NCI-H2081 (cell line): ENCODE data around the gene OR6C70.
"Not testable (repeated sequence)": the region's sequence is repeated elsewhere in the genome, so short reads cannot be mapped to it uniquely, and the experiment has no call there.

ENCODE experiments used
- DNase-seq, 2 experiments: peaks; one replicate each; lab custom pipeline; 2025; lab: John Stamatoyannopoulos, UW

The OR6C70 gene

DNA sequence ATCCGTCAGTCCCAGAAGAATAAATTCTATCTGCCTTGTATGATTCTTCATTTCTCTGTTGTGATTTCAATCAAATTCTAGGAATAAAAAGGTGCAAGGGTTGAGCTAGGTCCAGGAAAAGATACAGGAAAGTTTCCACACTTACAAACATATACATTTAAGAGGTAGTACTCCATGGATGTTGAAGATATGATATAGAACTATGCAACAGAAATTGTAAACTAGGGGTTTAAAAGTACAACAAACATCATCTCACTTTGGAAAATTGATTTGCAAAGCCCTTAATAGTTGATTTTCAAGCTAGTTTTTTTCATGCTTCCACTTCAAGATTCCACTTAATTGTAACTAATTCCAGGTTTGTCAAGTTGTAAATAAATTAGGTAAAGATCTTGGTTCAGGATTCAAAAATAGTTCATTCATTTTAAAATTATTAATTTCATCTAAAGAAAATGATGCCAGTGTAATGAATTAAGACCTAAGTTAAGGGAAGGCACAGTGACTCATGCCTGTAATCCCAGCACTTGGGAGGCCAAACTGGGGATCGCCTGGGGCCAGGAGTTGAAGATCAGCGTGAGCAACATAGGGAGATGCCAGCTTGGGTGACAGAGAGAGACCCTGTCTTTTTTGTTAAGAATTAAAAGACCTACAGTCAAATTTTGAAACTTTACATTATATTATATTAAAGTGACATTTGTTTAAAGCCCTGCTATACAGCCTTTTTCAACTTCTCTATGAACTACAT, at the start of gene OR6C70:
Gene OR6C70, minus strand, starts transcription at position 51 of the 742 bp plus-strand sequence. Its CDS starts 0 bp downstream, at position 51.
- DNase-seq, result no peak

DNA sequence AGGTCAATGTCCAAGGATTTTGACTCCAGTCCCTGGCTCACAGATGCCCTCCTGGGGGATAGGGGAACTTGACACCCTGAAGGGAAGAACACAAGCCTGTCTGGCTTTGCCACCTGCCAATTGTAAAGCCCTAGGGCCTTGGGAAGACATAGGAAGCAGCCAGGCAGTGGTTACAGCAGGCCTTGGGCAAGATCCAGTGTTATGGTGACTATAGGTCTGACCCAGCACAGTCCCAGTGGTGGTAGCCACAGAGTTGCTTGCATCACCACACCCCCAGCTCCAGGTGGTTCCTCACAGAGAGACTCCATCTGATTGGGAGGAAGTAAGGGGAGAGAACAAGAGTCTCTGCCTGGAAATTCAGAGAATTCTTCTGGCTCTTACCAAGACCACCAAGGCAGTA, 46.5 kb upstream of the OR6C70 start:
- no peak for DNase-seq

DNA sequence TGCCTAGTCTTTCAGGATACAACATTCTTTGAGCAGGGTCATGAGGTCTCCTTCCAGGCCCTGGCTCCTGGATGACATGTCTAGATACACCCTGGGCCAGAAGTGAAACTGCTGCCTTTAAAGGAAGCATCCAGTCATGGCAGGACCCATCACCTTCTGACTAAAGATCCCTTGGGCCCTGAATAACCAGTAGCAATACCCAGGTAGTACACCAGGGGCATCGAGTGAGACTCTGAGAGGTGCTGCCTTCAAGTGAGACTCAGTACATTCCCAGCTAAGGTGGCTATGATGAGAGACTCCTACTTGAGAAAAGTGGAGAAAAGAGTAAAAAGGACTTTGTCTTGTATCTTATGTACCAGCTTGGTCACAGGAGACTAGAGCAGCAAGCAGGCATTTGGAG, 45.8 kb upstream of the OR6C70 start:
- DNase-seq, result no peak

DNA sequence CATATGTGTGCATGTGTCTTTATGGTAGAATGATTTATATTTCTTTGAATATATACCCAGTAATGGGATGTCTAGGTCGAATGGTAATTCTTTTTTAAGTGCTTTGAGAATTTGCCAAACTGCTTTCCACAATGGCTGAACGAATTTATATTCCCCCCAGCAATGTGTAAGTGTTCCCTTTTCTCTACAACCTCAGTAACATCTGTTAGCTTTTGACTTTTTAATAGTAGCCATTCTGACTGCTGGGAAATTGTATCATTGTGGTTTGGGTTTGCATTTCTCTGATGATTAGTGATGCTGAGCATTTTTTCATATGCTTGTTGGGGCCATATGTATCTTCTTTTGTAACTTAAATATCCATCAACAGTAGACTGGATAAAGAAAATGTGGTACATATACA, 31.7 kb upstream of the OR6C70 start:
- DNase-seq, result no peak

DNA sequence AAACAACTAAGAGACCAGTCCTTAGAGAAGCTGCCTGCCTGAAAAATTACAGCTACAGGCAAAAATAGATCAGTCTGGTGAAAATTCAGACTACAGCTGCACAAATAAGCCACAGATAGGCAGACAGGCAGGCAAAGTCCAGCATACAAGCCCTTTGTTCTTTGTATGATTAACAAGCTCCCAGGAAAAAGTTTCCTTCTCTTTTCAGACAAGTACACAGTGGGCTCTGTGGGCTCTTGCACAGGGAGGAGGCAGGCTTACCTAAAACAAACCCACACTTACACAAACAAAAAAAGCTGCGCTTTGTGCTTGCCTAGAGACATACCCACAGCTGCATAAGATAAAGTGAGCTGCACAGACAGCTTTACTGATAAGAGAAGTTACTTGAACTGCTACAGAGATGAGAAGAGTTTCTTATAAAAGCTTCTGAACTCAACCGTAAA, 29.9 kb upstream of the OR6C70 start:
- no peak for DNase-seq

DNA sequence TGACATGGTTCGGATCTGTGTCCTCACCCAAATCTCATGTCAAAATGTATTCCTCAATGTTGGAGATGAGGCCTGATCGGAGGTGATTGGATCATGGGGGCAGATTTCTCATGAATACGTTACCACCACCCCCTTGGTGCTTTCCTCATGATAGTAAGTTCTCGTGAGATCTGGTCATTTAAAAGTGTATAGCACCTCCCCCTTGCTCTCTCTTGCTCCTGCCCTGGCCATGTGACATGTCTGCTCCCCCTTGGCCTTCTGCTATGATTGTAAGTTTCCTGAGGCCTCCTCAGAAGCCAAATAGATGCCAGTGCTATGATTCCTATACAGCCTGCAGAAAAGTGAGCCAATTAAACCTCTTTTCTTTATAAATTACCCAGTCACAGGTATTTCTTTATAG, 29.3 kb upstream of the OR6C70 start:
- no peak for DNase-seq

DNA sequence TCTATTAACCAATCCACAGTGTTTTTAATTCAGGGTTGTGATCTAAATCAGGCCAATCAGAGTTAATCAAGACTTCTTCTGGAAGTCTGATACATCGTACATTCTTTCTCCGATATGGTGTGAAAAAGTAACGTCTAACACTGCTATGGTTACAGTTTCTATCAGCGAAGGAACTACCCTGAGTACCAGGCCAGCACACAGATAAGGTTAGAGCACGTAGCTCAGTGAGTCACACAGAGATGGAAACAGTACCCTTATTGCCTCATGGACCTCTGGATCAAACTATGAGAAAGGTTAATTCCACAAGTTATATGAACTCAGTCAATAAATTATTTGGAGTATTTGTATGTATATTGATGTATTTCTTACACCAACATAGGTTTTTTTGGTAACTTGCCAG, 25.6 kb upstream of the OR6C70 start:
- no peak for DNase-seq

DNA sequence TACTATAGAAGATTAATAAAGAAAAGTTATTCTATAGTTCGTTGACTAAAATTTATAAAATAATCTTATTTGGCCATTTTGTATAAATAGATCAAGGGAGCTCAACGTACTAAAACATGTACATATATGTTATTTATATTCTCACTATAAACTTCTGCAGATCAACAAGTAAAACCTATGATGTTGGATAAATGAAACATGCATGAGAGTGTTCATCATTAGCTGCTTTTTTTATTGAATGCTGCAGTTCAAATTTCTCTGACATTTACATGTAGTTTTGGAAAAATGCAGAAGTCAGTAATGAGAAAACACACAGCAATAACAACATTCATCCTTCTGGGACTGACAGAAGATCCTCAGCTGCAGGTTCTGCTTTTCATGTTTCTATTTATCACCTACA, 22.1 kb upstream of the OR6C70 start, which contains the start of gene OR6C68:
Gene OR6C68, plus strand, starts transcription at position 301 of the 400 bp plus-strand sequence. Its CDS starts 0 bp downstream, at position 301.
- no peak for DNase-seq

DNA sequence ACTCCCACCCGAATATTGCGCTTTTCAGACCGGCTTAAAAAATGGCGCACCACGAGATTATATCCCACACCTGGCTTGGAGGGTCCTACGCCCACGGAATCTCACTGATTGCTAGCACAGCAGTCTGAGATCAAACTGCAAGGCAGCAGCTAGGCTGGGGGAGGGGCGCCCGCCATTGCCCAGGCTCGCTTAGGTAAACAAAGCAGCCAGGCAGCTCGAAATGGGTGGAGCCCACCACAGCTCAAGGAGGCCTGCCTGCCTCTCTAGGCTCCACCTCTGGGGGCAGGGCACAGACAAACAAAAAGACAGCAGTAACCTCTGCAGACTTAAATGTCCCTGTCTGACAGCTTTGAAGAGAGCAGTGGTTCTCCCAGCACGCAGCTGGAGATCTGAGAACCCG, 14.3 kb upstream of the OR6C70 start:
- not testable (repeated sequence) for DNase-seq

DNA sequence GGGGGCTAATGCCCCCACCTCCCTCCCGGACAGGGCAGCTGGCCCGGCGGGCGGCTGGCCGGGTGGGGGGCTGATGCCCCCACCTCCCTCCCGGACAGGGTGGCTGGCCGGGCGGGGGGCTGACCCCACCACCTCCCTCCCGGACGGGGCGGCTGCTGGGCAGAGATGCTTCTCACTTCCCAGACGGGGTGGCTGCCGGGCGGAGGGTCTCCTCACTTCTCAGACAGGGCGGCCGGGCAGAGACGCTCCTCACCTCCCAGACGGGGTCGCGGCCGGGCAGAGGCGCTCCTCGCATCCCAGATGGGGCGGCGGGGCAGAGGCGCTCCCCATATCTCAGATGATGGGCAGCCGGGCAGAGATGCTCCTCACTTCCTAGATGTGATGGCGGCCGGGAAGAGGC, 9.2 kb upstream of the OR6C70 start:
- DNase-seq, result not testable (repeated sequence)

DNA sequence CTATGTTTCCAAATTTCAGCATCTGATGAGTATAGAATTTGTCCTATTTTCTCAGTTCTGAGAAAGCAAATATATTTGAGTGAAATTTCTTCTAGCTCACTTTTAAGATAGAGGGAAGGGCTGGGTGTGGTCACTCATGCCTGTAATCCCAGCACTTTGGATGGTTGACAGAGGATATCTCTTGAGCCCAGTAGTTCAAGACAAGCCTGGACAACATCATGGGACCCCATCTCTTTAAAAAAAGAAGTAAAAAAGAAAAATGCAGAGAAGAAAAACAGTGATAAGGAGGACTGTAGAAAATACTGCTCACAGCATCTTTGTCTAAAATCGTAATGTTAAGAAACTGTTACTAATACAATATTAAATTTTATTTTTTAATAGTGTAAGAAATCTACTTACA, 2.3 kb upstream of the OR6C70 start:
- DNase-seq, result no peak

DNA sequence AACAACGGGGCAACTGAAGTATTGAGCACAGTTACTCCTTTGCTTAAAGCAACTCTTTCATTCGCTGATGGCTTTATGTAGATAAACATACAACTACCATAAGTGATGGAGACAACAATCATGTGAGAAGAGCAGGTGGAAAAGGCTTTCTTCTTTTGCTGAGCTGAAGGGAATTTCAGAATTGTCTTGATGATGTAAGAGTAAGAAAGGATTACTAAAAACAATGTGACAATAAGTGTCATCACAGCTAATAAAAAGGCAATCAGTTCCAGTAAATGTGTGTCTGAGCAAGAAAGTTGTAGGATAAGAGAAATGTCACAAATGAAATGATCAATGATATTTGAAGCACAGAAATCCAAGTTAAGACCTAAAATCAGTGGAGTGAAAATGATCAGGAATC, 647 bp downstream of the OR6C70 start:
- DNase-seq, result no peak

DNA sequence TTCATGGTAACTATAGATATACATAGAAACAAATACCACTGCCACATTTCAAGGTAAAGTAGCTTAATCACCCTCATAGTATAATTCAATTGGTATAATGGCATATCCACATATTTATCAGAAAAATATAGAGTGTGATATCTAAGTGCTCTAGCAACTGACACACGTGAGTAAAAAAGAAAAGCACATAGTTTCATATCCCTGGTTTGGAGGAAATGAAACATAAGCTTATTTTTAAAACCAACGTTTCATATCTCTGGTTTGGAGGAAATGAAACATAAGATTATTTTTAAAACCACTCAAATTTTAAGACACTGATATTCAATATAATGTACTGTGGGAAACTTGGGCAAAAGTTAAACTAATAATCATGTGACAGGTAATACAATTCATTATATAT, 2.1 kb downstream of the OR6C70 start:
- no peak for DNase-seq

DNA sequence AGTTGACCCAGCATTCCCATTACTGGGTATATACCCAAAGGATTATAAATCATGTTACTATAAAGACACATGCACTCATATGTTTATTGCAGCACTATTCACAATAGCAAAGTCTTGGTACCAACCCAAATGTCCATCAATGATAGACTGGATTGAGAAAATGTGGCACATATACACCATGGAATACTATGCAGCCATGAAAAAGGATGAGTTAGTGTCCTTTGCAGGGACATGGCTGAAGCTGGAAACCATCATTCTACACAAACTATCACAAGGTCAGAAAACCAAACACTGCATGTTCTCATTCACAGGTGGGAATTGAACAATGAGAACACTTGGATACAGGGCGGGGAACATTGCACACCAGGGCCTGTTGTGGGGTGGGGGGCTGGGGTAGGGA, 5.0 kb downstream of the OR6C70 start:
- not testable (repeated sequence) for DNase-seq

DNA sequence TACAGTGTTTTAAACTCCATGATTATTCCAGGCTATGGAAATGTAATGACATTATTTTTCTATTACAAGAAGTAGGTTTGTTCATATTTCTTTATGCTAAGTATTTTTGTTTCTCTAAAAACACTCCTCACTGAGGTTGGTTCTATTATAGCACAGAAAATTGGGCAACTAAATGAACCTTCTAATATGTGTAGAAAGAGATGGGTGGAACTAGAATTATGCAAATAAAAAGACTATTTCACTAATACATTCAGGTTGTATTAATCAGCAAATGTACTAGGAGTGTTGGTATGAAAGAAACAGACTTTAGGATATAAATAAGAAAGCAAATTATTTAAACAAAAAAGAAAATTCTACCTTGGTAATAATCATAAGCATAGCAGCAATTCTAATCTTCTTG, 21.1 kb downstream of the OR6C70 start:
- no peak for DNase-seq

DNA sequence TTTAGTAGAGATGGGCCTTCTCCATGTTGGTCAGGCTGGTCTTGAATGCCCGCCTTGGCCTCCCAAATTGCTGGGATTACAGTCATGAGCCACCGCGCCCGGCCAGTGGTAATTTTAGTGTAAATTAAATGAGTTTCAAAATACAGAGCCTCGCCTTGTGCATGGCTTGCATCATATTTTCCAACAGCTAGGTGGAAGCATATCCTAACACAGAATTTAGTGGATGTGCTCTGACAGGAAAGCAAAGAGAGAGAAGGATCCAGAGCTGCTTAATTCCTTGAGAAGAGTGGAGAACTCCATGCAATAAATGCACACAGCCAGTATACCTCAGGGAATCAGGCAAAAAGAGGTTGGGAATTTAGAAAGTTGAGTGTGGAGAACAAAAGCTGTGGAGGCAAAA, 23.6 kb downstream of the OR6C70 start:
- DNase-seq, result no peak

DNA sequence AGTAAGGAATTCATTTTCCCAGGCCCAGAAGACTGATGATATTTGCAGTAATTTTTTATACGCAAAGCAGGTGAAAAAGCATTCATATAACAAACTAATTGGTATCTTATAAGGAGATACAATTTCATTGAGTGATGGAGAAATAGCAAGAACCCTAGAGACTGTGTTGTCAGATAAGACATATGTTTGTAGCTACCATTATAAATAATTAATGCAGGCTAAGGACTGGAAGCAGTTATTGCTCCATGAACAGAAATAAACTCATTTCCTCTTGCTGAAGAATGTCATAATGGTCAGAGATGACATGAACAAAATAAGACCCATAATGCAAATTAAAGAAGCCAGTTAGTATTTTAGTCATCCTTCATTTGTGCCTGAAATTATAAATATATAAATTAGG, 24.6 kb downstream of the OR6C70 start:
- no peak for DNase-seq

DNA sequence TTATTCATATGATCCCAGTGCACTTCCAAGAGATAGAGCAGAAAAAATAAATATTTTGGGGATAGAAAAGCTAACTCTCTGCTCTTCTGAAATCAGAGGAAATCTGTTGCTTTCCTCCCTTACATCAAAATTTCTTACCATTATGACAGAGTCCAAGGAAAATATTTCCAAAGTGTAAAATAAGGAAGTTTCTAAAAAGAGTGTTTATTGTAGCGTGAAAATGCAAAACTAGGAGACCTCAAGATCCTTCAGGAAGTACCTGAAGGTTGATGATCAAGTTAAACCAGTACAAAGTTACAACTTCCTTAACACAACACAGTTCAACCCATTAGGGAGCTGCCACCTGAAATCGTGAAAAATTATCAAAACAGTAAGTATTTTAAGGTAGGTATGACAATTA, 26.2 kb downstream of the OR6C70 start, which contains the start of gene OR6C2:
Gene OR6C2, plus strand, starts transcription at position 301 of the 400 bp plus-strand sequence. CDS start 8,138 bp downstream, outside the sequence.
- DNase-seq, result no peak

DNA sequence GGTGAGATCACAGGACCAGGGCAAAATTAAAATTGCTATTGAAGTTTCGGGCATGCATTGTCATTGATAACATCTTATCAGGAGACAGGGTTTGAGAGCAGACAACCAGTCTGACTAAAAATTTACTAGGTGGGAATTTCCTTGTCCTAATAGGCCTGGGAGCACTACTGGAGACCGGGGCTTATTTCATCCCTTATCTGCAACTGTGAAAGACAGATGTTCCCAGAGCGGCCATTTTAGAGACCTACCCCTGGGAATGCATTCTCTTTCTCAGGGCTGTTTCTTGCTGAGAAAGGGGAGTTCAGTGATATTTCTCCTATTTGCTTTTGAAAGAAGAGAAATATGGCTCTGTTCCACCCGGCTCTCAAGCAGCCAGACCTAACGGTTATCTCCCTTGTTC, 28.7 kb downstream of the OR6C70 start:
- not testable (repeated sequence) for DNase-seq

DNA sequence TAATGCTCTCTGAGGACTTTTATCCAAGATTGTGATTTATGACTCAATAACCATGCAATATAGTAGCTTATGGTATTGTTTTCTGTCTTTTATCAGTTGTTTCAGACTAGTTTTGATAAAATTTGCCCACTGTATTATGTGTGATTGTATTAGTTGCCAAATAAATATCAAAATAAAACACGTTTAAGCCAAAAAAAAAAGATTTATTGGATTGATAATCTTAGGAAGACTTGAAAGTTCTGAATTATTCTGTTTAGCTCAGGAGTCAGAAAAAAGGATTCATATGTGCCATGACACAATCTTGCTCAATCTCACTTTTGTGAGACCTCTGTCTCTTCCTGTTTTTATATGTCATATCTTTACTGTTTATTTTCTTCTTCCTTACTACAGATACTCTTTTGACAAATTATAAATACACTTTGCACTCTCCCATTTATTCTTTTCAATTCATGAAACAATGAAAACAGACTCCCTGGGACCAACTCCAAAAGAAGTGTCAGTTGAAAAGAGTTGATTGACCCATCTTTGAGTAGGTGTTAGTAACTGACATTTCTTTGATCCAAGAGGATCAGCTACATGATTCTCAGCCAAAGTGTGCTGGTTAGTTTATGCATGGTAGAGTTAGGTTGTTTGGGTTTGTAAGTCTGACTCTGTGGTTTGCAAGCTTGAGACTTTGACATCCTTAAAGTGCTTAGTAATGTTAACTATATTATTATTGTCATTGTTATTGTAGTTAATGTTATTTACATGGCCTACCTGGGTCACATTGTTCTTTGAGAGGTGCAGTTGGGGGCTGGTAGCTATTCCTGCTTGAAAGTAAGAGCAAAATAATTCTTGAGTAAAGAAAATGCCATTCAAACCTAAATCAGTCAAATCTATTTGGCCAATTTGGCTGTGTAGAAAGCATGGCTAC, 41.4 kb downstream of the OR6C70 start:
- no peak for DNase-seq

DNA sequence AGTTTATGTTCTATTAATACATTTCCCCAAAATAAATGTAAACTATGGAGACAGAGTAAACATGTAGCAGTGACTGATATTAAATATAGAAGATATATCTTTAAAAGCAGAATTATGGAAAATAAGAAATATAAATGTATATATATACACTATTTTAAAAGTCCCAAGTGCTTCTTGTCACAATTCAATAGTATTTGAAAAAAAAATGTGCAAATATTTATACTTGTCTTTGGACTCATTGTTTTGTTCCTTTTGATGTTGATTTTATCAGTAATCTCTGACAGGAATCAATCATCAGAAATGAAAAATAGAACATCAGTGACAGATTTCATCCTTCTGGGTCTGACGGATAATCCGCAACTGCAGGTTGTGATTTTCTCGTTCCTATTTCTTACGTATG, 44.0 kb downstream of the OR6C70 start, which contains the start of gene OR6C76:
Gene OR6C76, plus strand, starts transcription at position 301 of the 400 bp plus-strand sequence. Its CDS starts 0 bp downstream, at position 301.
- no peak for DNase-seq

DNA sequence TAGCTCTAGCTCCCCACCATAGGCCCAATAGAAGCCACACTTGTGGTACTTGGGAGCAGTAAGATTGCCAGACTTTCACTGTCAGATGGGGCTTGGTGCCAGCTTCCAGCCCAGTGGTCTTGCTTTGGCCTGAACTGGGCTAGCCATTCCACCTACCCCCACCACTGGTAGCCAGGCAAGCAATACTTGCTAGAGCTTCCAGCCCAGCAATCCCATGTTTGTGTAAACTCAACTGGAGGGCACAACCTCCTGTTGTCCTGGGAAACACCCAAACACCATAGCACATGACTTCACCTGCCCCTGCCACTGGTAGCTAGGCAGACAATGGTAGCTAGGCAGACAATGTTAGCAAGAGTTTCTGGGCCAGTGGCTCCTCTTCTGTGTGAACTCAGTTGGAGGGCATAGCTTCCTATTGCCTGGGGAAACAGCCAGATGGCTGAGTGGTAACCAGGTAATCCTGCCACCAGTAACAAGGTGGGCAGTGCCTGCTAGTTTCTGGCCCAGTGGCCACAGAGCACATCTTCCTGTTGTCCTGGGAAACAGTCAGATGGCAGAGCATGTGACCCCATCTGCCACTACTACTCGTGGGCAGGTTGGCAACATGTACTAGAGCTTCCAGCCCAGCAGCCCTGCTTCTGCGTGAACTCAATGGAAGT, 49.5 kb downstream of the OR6C70 start:
- DNase-seq, result no peak
